GM20431 (cell line): ENCODE results near the gene AP2A1.
"Not testable (repeated sequence)": the region's sequence is repeated elsewhere in the genome, so short reads cannot be mapped to it uniquely, and the experiment has no call there.

ENCODE experiments used
- in situ Hi-C: fragments of 300-500 bp; cut with MseI, MboI; formaldehyde crosslinking; loops from one replicate; pipeline ENCODE4 v1.15.0; 2020; ENCODE audit warnings: low sequenced_read_pairs; ENCODE audit not compliant: unreplicated experiment

AP2A1 gene

GRCh38 chr19:49766930-49767299 lies at the start of gene AP2A1:
TSS of gene AP2A1 (plus strand) at chr19:49767001. CDS start at chr19:49767134, 133 bp downstream.
- in situ Hi-C loops = no loop called here

DNA sequence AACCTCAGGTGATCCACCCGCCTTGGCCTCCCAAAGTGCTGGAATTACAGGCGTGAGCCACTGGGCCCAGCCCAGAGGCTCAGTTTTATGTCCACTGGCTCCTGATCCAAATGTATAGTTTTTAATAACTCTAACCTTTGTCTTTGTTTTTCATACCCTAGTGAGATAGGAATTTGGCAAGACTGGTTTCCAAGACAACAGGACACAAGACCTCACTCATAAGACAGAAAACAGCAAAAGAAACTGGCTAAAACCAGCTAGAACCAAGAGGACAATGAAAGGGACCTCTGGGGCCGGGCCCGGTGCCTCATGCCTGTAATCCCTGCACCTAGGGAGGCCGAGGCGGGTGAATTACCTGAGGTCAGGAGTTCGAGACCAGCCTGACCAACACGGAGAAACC lies 48.3 kb upstream of the AP2A1 start:
- in situ Hi-C loops = no loop called here

- in situ Hi-C loops = no loop called here
Measured at GRCh38 chr19:49718991-49719390, 47.8 kb upstream of the AP2A1 start.

DNA sequence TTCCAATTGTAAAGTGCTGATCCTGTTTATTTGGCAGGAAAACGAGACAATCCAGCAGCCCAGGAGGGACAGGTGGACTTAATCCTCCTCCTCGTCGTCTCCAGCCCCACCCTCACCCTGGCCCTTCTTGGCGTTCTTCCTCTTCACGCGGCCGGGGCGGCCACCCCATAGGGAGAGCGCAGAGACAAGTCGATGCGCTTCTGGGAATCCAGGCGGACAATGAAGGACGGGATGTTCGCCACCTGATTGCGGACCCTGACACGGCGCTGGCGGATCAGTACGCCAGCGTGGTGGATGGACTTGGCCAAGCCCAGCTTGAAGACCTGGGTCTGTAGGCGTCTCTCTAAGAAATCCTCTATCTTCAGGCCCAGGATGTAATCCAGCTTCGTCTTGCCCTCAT lies 47.4 kb upstream of the AP2A1 start:
- in situ Hi-C loops = not testable (repeated sequence)

DNA sequence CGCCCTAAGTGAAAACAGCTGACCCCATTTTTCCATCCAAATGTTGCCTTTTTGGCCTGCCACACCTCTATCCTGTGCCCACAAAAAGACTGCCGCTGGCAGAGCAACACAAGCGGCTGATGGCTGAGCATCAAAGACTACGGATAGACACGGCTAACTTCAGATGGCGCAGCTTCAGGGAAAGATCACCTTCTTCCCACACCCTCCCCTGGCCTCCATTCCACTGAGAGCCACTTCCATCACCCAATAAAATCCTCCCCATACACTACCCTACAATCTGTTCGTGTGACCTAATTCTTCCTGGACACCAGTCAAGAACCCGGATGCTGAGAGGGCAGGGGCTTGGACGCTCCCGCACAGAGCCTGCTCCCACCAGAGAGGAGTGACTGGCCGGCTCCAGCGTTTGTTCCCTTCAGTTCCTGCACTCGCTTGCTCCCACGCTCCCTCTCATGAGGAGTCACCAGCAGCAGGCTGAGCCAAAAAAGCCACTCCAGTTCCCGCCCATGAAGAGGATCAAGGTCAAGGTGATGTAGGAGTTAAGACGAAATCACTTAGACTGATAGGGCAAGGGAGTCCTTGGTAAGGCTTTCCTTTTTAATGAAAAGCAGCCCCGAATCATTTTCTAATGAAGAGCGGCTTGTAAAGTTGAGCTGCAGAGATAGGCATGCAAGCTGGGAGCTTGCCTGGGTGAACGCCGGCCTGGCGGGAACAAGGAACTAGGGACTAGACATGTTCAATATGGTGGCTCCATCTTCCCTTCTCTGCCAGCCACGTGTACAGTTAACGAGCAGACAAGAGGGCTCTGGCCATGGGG lies 39.4 kb upstream of the AP2A1 start:
- in situ Hi-C loops = no loop called here

DNA sequence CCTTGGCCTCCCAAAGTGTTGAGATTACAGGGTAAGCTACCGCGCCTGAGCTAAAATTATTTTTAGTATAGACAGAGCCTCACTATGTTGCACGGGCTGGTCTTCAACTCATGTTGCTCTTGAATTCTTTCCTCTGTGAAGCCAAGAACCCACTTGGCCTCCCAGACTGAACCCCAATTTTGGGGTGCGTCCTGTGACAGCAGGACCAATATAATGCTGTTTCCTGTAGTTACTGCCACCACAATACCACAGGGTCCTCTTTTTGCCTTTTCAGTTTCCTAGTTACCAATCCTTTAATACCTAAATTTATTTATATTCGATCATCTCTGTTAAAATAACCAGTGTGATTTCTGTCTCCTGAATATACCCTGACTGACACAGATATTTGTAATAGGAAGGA lies 36.6 kb upstream of the AP2A1 start:
- in situ Hi-C loops = no loop called here

DNA sequence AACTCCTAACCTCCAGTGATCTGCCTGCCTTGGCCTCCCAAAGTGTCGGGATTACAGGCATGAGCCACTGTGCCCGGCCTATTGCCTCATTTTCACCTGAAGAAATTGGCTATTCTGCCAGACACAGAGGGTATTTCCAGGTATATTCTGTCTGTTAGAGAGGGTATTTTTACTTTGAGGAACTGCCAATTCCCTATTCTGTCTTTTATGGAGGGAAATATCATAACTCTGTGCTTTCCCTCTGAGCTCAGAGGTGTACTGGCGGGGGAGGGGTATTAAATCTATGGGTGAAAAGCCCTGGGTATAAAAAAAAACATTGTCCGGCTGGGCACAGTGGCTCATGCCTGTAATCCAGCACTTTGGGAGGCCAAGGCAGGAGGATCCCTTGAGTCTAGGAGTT lies 28.5 kb upstream of the AP2A1 start:
- in situ Hi-C loops = no loop called here

DNA sequence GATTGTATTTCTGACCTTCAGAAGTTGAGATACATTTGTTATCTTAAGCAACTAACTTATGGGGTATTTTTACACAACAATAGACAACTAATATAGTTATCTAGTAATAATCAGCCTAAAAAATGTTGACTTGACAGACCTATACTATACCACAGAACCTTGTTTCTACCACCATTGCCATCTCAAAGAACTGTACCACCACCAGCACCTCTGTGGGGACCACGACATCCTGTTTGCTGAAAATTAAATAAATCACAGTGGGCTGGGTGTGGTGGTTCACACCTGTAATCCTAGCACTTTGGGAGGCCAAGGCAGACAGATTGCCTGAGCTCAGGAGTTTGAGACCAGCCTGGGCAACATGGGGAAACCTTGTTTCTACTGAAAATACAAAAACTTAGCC lies 27.7 kb upstream of the AP2A1 start:
- in situ Hi-C loops = no loop called here

DNA sequence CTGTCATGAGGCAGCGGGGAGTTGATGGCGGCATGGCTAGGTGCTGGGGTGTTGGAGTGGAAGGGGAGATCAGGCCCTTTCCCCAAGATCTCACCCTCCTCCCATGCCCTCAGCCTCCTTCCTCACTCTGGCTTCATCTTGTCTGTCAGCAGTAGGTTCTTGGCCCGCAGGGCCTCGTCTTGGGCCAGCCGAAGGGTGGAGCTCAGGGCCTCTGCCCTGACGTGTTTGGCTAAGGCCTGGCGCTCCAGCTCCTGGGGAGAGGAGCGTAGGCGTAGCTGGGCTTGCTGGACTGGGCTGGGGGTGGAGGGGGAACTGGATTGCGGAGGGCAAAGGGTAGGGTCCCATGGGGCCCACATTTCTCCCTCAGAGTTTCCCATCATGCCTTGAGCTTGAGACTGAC lies 26.9 kb upstream of the AP2A1 start:
- in situ Hi-C loops = no loop called here

DNA sequence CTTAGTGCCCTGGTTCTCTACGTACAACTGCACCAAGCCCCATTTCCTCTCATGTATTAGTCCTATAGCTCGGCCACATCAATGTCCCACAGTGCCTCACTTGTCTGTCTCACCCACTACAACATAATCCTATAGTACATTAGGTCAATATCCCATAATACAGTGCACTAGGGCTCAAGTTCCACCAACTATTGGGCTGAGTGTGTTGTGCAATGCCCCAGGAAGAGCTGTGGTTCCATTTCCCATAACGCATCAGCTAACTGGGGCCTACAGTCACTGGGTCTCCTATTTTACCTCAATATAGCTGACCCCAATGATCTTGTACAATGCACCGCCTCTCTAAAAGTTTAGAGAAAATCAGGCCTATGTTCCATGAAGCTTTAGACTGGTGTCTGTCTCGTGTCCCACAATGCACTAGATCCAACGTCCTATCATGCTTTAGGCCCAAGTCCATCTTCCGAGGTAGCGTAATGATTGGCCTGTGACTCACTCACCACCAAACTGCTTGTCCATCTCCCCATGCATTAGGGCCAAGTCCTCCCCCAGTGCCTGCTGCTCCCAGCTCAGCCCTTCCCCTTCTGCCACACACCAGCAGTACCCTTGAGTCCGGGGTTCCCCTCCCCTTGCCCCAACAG lies 25.5 kb upstream of the AP2A1 start:
- in situ Hi-C loops = no loop called here

DNA sequence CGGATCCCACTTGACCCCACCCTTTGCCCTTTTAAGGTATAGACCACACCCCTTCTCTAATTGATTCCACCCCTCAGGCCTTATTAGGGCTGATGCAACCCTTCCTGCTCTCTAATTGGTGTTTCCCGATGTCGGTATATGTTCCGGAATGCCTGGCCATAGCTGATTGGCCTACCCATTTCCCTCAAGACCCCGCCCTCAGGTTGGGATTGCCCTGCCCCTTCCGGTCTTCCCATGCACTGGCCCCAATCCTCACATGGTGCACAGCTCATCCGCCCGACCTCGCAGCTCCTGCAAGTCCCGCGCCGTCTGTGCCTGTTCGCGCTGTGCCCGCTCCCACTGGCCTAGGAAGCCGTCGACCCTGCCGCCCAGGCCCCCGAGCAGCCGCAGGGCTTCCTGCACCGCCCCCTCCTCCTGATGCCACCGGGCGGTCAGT lies 21.8 kb upstream of the AP2A1 start:
- in situ Hi-C loops = no loop called here

DNA sequence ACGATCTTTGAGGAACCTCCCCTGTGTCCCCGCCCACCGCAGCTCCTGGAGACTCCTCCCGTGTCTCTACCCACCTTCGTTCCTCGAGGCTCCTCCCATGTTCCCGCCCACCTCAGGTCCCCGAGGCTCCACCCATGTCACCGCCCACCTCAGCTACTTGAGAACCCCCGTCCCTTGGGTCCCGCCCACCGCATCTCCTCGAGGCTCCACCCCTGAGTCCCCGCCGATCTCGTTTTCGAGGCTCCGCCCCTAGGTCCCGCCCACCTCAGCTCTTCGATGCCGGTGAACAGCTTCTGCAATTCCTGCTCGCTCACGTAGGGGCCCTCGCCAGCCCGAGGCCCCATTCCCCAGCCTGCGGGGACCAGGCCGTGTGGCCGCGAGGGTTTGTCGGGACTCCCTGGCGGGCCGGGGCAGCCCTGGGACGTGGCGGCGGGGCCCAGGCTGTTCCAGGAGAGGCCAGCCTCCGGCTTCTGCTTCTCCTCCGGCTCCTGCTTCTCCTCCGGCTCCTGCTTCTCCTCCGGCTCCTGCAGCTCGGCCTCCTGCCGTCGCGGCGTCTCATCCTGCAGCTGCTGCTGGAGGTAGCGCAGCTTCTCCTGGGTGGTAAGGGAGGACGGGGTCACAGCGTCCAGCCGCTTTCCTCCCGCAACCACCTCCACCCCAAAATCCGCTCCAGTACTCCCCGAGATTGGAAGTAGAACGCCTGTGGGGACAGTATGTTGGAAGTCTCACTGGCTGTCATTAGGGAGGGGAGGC lies 20.4 kb upstream of the AP2A1 start:
- in situ Hi-C loops = no loop called here

- in situ Hi-C loops = no loop called here
Measured at GRCh38 chr19:49749055-49749716, 17.6 kb upstream of the AP2A1 start.

GRCh38 chr19:49749771-49750170 lies 17.0 kb upstream of the AP2A1 start:
- in situ Hi-C loops = no loop called here

- in situ Hi-C loops = no loop called here
Measured at GRCh38 chr19:49752701-49753100, 14.1 kb upstream of the AP2A1 start.

DNA sequence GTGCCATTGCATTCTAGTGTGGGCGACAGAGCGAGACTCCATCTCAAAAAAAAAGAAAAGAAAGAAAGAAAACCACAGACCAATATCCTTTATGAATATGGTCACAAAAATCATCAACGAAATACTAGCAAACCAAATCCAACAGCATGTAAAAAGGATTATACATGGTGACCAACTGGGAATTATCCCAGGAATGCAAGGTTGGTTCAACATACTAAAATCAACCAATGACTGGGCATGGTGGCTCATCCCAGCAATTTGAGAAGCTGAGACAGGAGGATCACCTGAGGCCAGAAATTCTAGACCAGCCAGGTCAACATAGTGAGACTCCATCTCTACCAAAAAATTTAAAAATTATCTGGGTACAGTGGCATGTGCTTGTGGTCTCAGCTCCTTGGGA lies 10.8 kb upstream of the AP2A1 start:
- in situ Hi-C loops = no loop called here

DNA sequence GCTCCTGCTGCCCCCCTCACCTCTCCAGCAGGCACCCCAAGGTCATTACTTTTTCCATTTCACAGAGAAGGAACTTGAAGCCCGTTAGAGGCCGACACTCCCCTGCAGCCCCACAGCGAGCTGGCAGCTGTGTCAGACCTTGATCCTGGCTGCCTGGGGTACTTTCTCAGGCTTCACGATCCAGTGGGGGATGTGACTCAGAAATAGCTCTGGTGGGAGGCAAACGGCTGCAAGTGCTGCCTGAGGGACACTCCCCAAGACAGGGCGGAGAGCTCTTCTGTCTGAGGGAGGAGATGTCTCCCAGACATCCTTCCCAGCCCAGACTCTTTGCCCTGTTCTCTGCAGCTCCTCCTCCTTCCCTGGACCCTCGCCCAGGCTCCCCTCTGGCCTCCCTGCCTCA lies 8.5 kb upstream of the AP2A1 start:
- in situ Hi-C loops = no loop called here

DNA sequence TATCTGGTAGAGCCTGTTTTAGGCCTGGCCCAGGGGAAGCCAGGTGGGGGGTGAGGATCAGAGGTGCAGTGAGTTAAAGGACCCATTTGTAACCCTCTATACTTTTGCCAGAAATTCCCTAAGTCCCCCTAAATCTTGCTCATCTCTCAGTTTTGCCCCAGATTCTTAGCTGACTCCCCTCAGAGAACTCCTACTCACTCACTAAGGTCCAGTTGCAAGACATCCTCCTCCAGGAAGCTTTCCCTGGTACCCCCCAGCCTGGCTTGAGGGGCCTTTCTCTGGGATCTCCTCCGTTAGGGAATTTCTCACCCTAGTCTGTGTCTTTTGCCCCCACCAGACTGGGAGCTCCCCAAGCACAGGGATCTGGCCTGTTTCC lies 5.6 kb upstream of the AP2A1 start:
- in situ Hi-C loops = no loop called here

DNA sequence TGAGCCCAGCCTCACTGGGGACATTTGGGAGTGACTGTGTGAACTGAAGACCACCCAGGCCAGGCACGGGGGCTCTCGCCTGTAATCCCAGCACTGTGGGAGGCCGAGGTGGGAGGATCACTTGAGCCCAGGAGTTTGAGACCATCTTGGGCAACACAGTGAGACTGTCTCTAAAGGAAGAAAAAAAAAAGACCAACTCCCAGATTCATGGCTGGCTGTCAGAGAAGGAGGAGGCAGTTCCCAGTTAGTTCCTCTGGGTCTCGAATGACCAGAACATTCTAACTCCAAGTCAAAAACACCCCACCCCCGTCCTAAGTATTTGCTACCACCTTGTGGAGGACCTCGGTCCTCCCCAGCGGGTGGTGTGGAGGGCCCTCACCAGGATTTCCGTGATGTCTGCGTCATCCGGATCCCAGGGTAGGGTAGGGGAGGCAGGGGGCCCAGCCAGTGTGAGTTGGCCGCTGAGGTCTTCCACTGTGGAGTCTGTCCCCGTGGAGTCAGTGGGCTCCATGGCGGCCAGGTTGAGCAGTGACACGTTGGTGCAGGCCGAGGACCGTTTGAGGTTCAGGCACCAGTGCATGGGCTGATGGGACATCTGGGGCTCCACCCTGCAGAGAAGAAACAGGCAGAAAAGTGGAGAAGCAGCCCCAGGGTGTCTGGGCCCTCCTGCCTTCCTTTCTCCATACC lies 5.0 kb upstream of the AP2A1 start:
- in situ Hi-C loops = no loop called here

DNA sequence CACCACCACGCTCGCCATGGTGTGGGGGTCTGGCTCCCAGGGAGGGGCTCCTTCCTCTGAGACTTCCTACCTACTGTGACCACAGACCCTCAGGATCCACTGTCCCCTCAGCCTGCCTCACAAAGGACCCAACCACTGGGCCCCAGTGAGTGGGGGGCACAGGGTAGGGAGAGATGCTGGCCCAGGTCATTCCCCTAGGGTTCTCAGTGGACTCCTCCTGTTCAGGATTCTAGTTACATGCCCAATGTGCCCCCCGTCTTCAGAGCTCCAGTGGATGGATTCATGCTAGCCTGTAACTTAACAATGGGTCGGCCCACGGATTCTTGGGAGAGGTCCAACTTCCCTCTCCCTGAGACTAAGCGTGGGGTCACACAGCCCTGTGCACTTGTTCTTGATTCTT lies 3.6 kb upstream of the AP2A1 start, which contains the start of gene TSKS:
Gene TSKS (minus strand): TSS at position 77 of the 400 bp plus-strand sequence. CDS start 59 bp downstream, at position 18.
- in situ Hi-C loops = no loop called here
